Nephron progenitor cell (in vitro differentiated cells): Measurements from ENCODE around the gene RFLNA.

Experiments used
- DNase-seq: peaks from one replicate; pipeline ENCODE4 v3.0.0; 2021
- H3K27ac Mint-ChIP-seq: 2 replicates; pipeline ENCODE4 v1.8.0; 2021; ENCODE audit warnings: mild to moderate bottlenecking, moderate library complexity, mixed read lengths
- H3K27me3 Mint-ChIP-seq: 2 replicates; pipeline ENCODE4 v1.8.0; 2021; ENCODE audit warnings: mild to moderate bottlenecking, low read depth, mixed read lengths; ENCODE audit not compliant: poor library complexity
- H3K36me3 Mint-ChIP-seq: 2 replicates; pipeline ENCODE4 v1.8.0; 2021; ENCODE audit warnings: low read depth, mixed read lengths
- H3K4me1 Mint-ChIP-seq: 2 replicates; pipeline ENCODE4 v1.8.0; 2021; ENCODE audit warnings: mixed read lengths
- H3K4me3 Mint-ChIP-seq: 2 replicates; pipeline ENCODE4 v1.8.0; 2021; ENCODE audit warnings: mild to moderate bottlenecking, moderate library complexity, mixed read lengths
- H3K9me3 Mint-ChIP-seq: 2 replicates; pipeline ENCODE4 v1.8.0; 2021; ENCODE audit warnings: mild to moderate bottlenecking, moderate library complexity, mixed read lengths
- CTCF ChIP-seq: fragments of 200-600 bp; sonication (generic); IDR thresholded peaks from 2 replicates; pipeline ENCODE4 v1.5.0; 2021; ENCODE audit warnings: antibody characterized with exemption

Gene RFLNA

GRCh38 chr12:124267205-124267778, 27.6 kb upstream of the RFLNA start:
- no peak for DNase-seq
- H3K4me3 Mint-ChIP-seq, result no peak overlapping the region
- H3K9me3 Mint-ChIP-seq, result peaks cover 12% of the 10 kb centered on the region
- peaks cover 10% of the 10 kb centered on the region for H3K4me1 Mint-ChIP-seq
- no peaks in the 10 kb centered on the region for H3K36me3 Mint-ChIP-seq
- no peak for TF ChIP-seq CTCF
- H3K27ac Mint-ChIP-seq, result no peak overlapping the region
- peaks cover 15% of the 10 kb centered on the region for H3K27me3 Mint-ChIP-seq

GRCh38 chr12:124270671-124271070, 24.2 kb upstream of the RFLNA start:
- Mint-ChIP-seq H3K27me3 (peaks cover 22% of the 10 kb centered on the region), H3K27ac (no peak overlapping the region), H3K4me3 (no peak overlapping the region), H3K36me3 (no peaks in the 10 kb centered on the region), H3K9me3 (peaks cover 18% of the 10 kb centered on the region), H3K4me1 (peaks cover 10% of the 10 kb centered on the region)
- DNase-seq, result no peak
- no peak for TF ChIP-seq CTCF

- Mint-ChIP-seq H3K9me3 (peaks cover 16% of the 10 kb centered on the region), H3K4me3 (no peak overlapping the region), H3K27me3 (peaks cover 20% of the 10 kb centered on the region), H3K27ac (no peak overlapping the region), H3K36me3 (no peaks in the 10 kb centered on the region), H3K4me1 (peaks cover 24% of the 10 kb centered on the region)
- no peak for TF ChIP-seq CTCF
- no peak for DNase-seq
Observed at GRCh38 chr12:124273630-124274029, 21.3 kb upstream of the RFLNA start.

- Mint-ChIP-seq H3K4me3 (no peak overlapping the region), H3K4me1 (peaks cover 27% of the 10 kb centered on the region), H3K27me3 (peaks cover 24% of the 10 kb centered on the region), H3K27ac (no peak overlapping the region), H3K9me3 (peaks cover 10% of the 10 kb centered on the region), H3K36me3 (no peaks in the 10 kb centered on the region)
- TF ChIP-seq CTCF, result no peak
- DNase-seq, result no peak
Observed at GRCh38 chr12:124276337-124276736, 18.6 kb upstream of the RFLNA start.

GRCh38 chr12:124277394-124278241, 17.3 kb upstream of the RFLNA start:
- DNase-seq, result no peak
- peaks cover 31% of the 10 kb centered on the region for H3K27me3 Mint-ChIP-seq
- peaks cover 14% of the 10 kb centered on the region for H3K9me3 Mint-ChIP-seq
- H3K27ac Mint-ChIP-seq, result no peak overlapping the region
- H3K4me3 Mint-ChIP-seq, result no peak overlapping the region
- H3K36me3 Mint-ChIP-seq, result no peaks in the 10 kb centered on the region
- TF ChIP-seq CTCF, result no peak
- peaks cover 27% of the 10 kb centered on the region for H3K4me1 Mint-ChIP-seq
